ENCODE results near the gene TSPAN2.

TSPAN2 gene

DNA sequence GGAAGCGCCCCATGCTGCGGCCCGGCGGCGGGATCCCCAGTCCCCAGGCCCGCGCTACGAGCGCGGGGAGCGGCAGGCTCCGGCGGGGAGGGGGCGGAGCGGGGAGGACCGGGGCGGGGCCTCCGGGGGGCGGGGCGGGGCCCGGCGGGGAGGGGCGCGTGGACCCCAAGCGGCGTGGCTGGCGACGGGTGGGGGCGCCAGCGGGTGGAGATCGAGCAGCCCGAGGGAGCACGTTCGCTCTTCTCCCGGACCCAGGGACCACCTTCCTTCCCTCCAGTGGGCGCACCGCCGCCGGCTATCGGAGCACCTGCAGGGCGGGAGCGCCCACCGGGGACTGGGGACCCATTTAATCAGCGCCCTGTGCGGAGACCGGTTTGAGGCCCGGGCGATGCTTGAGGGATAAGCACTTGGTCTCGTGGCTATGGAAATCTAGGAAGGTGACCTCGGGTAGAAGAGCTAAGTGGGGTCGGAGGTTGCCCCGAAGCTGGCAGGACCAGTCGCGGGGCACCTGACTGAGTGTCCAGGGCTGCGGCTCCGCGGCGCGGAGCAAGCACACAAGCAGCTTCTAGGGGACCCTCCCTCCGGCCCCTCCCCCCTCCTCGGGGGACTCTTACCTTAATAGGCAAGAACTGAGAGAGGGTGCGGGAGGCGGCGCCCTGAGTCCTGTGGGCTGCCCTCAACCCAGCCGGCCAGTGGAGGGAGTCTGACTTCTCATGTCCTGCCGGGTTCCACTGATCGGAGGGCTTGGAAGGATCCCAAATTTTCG is at the start of gene TSPAN2:
Gene TSPAN2 (minus strand): TSS at position 84 of the 766 bp plus-strand sequence. CDS start 71 bp downstream, at position 13.
- DNase-seq, result peak; percentile 29

DNA sequence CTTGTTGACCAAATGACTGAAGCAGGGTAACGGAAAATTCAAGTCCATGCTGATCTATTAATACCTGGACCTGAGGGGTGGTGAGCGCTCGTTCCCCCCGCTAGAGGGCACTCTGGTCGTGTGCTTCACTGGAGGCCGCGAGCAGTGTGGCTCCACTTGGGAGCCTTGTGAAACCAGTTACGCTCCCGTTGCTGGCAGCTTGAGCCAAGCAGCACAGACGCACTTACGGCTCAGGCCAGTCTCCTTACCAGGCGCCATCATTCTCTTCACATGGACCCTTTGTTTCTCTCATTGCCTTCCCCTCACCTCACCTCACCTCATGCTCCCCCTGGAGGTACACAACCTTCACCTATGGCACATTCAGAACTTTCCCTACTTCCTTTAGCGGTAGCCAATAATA is 49.7 kb upstream of the TSPAN2 start:
- peak; percentile 88 for DNase-seq

DNA sequence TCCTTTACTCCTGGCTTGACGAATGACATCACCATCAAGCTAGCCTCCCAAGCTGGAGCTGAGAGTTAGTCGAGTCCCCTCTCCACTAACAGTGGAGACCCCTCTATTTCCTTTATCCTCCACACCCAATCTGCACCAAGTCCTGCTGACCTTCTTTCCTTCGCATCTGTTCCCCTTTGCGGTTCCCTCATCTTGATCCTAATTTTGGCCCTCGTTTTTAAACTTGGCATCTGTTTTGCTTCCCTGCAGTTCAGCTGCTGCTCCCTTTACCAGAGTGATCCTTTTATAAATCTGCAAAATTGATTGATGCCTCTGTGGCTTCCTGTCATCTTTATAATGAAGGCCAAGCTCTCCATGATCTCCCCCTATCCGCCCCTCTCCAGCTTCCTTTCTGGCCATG is 49.0 kb upstream of the TSPAN2 start:
- no peak for DNase-seq

DNA sequence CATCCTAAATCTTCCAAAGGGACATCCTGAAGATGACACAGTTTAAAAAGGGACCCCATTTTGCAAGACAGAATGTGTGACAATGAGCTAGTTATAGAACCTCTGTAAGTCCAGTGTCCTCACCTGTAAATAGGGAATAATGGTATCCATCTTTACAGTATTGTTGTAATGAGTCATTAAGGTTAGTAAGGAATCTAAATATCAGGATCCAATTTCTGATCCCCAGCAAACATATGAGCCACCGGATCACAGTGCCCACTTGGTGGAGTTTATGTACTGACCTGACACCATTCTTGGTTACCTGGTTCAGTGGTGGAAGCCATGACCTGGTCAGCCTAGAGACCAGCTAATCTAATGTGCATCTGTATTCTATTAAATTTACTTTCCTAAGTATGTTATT is 47.9 kb upstream of the TSPAN2 start:
- DNase-seq, result no peak

DNA sequence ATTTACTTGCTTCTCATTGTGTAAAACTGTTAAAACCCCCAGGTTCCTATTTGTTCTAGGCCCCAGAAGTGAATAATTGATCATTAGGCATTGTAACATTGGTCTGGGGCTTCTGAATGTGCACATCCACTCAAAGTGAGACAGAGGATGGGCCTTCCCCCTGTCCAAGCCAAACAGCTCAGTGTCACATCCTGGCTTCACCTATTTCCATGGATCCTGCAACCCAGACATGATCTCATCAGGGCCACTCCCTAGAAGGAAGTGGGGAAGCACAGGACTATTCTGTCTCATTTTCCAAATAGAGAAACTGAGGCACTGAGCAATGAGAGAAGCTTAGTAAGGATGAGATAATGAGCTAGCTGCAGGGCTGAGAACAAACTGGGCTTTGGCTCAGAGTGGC is 47.4 kb upstream of the TSPAN2 start:
- no peak for DNase-seq

DNA sequence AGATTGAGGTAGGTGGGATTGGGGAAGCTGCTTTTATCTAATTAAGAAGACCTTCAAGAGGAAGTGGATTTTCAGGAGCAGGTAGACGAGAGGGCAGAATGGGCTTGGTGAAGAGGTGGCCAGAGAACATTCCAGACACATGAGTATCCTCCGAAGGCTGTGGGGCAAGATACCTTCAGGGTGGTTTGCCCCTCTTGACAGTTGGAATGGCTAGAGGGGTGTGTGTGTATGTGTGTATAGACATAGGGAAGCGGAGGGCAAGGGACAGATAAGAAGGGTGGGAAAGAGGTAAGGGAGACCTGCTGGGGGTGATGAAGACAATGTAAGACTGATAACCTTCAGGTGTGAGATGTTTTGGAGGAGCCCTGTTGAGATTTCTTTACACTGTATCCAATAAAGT is 46.8 kb upstream of the TSPAN2 start:
- no peak for DNase-seq

DNA sequence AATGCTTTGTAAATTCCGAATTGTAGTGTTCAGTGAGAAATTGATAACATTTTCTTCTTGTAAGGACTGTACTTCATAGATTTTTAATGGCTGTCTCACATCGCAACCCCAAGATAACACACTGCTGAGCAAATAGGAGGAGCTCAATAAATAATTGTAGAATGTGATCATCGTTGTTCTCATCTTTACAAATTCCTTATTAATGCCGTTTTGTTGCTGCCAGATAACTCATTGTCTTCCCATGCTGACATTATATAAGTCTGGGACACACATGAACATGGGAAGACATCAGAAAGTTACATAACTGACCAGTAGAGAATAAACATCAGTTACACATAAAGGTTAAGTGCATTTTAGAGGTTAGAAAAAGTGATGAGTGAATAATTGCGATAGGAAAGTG is 46.4 kb upstream of the TSPAN2 start:
- DNase-seq, result peak; percentile 40

DNA sequence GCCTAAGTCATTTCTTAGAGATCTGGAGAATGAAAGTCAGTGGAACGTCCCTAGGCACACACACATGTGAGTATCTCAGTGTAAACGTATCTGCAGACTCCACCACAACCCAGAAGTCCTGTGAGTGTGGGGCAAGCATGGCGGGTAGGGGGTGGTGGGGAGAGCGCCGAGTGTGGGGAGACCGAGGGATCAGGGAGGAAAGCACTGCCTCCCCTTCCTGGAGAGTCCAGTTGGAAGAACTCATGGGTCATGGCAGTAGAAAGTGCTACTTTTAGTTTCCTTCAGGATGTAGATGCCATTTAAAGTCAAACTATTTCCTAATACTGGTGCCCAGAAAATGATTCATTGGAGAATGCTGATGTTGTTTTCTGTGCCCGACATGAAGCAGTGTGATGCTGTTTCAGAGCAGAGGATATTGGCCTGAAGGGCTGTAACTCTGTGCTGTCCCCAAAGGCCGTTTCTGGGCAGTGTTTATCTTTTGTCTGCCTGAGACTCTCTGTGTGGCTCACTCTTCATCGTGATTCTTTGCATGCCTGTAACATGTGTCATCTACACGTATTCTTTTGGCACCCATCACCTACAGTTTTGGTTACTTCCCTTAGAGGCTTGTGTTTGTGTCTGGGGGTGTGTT is 45.7 kb upstream of the TSPAN2 start:
- DNase-seq, result peak; percentile 76

DNA sequence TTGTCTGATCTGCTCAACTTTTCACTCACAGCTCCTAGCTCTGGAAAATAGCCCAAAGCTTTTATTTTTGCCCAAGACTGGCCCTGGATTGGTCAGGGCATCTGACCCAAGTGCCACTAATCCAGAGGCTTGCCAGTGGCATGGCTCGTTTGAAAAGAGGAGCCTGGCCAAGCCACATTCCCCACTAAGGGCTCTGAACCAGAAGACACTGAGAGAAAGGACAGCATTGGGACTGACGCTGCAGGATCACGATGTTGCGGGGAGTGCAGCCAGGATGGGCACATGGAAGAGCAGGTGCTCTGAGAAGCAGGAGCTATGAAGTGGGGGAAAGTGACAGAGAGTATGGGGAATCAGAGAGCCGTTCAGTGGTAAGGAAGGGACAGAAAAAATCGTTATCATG is 44.9 kb upstream of the TSPAN2 start:
- DNase-seq, result no peak

DNA sequence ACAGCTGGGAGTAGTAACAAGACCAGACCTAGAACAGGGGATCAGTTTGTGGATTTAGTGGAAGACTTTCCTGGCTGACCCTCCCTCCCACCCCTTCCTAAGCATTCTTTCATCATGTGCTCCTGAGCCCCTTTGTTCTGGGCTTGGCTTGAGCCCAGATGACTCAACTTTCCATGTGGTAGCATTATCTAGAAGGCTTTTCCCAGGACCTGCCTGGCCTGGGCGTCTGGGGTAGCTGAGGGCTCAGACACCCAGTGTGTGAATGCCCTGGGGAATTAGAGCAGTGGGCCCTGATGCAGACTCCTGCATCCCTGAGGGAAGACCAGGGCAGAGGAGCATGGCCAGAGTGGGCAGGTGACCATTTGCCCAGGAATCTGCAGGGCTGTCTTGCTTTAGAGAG is 44.1 kb upstream of the TSPAN2 start:
- DNase-seq, result no peak

DNA sequence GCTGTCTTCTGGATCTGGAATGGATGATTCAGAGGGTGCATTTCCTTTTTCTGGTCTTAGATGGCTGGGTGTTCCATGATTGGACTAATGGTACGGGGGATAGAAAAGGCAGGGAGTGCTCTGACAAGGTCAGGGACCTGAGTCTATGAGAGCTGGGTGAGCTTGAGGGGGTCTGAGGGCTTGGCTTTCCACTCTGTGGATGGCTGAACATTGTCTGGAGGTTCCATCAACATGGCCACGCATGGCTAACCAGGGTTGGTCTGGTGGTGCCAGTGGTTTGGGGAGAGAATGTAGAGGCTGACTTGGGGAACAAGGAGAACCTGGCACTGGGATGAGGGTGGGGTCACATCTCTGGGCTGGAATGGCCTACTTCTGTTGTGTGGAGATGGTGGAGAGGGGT is 41.5 kb upstream of the TSPAN2 start:
- DNase-seq, result no peak

DNA sequence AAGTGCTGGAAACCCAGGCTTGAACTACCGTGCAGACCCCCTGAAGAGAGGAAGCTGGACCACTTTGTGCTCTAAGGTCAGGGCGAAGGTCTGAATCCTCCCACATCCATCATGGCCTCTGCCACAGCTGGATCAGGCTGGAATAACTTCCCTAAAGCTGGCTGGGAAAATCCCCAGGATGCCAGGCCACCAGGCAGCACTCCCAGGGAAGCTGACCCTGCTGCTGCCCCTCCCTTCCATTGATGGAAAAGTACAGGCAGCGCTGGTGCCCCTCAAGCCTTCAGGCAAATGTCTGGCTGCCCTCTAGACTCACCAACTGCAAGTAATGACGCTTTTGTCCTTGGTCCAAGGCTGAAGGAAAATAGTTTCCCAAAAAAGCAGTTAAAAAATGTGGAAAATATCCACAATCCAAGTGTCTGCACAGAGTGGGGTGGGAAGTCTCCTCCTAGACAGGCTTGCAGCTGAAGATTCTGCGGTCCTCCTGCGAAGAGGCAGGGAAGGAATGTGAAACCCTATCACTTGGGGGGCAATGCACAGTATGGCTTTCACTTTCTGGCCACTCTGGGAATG is 39.9 kb upstream of the TSPAN2 start:
- no peak for DNase-seq

DNA sequence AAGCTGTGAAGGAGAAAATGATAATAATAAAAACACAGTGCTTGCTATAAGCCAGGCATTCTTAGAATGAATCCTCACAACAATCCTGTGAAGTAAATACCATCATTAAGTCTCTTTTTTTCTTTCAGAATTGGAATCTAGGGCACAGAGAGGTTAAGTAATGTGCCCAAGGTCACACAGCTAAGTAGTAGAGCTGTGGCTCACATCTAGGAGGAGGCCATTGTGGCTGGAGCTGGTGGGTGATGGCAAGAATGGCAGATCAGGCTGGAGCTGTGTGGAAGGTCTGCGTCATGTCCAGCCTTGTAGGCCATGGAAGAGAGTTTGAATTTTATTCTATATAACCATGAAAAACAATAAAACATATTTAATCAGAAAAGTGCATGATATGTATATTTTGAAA is 38.2 kb upstream of the TSPAN2 start:
- DNase-seq, result no peak

DNA sequence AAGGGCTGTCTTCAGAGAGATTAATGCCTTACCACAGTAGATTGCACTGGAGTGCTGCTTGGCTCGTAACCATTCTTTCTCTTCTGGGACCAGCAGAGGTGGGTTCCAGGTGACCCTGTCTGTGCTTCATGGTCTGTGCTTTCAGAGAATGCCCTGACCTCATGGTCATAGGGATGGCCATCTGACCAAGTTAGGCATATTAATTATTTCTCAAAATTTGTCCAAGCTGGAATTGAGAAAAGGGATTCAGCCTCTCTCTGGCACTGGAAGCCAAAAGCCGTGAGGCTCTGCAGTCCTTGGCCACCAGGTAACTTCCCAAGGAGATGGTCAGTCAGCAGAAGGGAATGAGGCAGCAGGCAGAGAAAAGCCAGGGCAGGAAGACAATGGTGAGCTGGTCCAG is 37.2 kb upstream of the TSPAN2 start:
- DNase-seq, result no peak

DNA sequence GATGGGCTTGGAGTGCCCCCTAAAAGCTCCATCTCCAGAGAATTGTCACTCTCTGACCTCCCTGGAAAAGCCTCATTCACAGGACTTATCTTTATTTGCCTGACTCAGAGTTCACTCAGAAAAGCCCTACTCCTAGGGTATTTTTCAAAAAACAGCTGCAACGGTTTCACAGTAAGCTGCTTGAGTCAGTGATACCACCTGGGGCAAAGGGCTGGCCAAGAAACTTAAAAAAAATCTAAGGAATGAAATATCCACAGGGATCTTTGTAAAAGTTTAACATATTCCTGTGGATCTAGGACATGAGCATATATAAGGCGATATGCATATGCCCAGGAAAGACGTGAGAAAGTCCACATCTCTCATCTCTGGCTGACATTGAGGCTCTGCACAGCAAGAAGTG is 33.8 kb upstream of the TSPAN2 start:
- DNase-seq, result no peak

DNA sequence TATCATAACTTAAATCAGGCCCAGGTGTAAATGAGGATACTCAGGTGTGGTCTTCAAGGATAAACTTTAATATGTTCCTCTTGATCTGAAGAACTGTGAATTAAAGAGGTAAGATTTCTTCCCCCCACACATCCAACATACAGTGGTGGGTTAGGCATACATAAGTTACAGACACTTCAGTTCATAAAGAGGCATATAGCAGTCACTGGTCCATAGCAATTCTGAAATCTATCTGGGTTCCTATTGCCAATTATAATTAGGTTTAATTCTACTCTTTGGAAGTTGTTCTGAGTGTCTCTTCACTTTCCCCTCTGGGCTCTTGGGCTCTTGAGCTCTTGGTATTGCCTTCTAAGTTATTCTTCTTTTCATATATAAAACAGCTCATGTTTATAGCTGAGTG is 32.5 kb upstream of the TSPAN2 start:
- DNase-seq, result no peak

DNA sequence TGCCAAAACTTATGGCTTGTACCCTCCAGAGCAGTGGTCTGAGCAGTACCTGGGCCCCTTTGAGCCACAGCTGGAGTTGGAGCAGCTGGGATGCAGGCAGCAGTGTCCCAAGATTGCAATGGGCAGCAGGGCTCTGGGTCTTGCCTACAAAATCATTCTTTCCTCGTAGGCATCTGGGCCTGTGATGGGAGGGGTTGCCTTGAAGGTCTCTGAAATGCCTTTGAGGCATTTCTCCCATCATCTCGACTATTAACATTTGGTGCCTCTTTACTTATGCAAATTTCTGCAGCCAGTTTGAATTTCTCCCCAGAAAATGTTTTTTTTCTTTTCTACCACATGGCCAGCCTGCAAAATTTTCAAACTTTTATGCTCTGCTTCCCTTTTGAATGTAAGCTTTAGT is 31.0 kb upstream of the TSPAN2 start:
- no peak for DNase-seq

DNA sequence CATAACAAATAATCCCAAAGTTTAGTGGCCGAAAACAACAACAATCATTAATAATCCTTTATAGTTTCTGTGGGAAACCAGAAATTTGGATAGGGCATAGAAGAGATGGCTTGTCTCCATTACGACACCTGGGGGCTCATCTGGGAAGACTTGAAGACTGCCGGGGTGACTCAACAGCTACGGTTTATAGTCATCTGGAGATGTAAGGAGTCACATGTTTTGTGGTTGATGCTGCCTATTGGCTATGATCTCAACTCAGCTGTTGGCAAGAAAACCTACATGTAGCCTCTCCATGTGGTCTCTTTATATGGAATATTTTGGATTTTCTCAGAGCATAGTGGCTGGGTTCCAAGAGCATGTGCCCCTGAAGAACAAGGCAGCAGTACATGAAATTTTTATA is 29.3 kb upstream of the TSPAN2 start:
- peak; percentile 11 for DNase-seq

DNA sequence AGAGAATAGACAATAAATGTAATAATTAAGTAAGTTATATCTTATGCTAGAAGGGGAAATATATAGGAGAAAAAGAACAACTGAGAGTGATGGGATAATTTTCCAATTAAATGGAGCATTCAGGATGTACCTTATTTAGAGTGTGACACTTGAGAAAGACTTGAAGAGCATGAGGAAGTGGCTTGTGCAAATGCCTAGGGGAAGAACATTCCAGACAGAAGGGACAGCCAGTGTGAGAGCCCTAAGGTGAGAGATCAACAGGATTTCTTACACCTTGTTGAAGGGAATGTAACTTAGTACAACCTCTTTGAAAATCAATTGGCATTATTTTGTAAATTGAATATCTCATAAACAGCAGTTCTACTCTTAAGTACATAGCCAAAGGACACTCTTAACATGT is 28.8 kb upstream of the TSPAN2 start:
- no peak for DNase-seq

DNA sequence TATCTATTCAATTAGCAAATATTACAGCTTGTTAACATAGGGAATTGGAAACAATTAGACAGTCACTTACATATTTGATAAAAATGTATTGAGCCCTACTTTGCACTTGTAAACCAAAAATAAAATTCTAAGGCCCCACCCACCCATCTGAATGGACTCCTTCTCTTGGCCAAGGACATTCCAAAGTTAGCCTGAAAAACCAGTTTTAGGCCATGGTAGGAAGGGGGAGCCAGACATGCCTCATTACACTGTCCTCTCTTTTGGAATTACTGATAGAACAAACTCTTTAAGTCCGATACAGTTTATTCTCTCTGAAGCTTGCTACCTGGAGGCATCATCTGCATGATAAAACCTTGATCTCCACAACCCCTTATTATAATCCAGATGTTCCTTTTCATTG is 28.0 kb upstream of the TSPAN2 start:
- DNase-seq, result no peak

DNA sequence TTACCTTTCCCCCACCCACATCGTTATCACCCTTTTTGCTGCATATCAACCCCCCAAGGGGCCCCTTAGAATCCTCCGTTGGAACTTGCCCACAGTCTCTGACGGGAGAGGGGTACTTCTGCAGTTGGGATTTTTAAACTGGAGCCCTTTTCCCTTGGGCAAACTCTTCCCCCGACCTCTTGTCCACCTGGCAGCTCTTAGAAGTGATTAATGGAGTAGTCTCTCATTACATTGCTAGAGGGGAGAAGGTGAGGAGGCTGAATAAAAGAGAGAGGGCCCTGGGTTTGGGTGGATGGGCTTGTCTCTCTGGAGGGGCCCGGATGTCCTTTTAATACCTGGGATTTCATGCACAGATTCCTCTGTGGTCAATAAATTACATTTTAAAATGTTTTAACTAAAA is 27.2 kb upstream of the TSPAN2 start:
- no peak for DNase-seq

DNA sequence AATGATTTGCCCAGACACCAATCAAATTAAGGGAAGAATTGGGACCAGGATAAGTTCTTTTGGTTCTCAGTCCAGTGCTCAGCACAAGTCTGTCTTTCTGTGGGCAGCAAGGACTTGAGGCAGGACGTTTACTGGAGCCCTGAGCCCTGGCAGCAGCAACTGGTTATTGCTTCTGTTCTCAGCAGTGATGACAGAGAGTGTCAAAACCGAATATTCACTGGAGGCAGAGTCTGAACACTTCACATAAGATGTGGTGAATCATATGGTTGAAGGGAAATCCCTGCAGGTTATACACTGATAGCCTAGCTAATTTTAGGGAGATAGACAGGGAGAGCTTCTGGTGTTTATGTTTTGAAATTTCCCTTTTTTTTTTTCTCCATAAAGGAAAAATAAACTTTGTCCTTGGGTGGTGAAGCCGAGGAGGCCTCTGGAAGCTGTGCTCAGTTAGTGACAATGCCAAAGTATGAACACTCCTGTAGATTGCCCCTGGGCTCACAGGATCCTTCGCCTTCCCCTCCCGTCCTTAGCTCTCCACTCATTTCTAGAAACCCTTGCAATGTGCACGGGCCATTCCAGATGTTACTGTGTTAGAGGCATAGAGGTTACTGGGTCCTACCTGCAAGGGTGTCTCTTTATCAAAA is 26.3 kb upstream of the TSPAN2 start:
- DNase-seq, result no peak

DNA sequence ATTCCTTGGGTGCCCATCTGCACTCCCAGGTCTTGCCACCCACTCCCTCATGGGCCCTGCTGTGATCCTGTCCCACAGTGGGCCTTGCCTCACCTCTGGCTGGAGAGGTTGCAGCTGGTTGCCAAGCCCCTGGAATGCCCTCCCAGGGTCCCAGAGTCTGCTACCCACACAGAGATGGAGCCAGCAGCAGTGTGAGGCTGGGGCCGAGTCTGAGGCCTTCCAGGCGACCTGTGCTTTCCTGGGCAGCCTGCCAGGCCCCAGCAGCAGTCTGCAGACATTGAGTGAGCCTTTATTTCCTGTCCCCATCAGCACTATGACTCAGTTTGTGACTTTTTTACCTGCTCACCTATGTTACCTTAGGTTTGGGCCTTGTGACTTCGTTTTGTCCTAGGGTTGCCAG is 25.0 kb upstream of the TSPAN2 start:
- DNase-seq, result no peak

DNA sequence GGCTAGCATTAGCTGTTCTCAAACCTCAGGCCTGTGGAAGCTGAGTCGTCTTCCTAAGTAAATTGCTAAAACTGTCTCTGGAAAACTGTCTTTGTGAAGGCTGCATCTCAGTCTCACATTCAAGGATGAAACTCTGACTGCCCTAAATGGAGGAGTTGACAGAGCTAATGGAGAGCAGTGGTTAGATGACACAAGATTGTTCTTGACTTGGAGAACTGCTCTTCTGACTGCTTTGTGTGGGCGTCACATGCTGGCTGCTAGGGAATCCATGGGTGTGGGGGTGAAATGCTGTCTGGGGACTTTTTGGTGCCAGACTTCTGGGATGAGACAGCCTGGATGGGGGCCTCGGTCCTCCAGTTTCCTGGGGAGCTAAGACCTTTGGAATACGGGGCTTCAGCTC is 24.5 kb upstream of the TSPAN2 start:
- no peak for DNase-seq
